ENCODE results near the gene LHFPL2.

DNA sequence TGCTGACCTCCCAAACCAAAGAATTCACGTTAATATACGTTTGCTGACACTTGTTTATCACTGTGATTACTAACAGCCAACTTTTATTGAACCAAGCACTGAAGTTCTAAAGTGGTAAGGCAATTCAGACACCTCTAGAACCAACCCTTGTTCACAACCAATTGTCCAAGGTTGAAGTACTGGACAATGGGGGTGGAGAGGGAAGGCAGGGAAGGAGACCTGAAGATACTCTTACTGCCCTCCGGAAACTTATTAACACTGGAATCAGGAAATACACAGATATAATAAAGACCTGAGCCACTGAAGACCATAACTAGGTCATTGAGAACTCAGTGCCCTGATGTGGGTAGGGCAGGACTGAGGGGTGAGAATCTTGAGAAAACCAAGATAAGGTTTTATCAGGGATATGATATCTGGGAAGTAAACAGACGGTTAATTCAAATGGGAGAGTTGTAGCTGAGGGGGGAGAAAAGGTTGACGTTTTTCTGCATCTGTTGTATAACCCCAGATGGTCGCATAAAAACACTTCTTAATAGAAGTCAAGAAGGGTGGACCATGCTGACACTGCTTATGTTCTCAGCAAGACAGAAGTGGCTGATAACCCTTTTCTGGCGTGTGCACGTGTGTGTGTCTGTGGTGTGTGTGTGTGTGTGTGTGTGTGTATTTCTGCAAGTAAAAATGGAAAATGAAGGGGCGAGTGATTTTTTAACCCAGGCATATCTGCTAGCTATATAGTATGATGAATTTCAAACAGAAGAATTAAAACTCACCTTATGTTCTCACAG, 125.9 kb downstream of the LHFPL2 start:
- TF ChIP-seq, protein P1, sequence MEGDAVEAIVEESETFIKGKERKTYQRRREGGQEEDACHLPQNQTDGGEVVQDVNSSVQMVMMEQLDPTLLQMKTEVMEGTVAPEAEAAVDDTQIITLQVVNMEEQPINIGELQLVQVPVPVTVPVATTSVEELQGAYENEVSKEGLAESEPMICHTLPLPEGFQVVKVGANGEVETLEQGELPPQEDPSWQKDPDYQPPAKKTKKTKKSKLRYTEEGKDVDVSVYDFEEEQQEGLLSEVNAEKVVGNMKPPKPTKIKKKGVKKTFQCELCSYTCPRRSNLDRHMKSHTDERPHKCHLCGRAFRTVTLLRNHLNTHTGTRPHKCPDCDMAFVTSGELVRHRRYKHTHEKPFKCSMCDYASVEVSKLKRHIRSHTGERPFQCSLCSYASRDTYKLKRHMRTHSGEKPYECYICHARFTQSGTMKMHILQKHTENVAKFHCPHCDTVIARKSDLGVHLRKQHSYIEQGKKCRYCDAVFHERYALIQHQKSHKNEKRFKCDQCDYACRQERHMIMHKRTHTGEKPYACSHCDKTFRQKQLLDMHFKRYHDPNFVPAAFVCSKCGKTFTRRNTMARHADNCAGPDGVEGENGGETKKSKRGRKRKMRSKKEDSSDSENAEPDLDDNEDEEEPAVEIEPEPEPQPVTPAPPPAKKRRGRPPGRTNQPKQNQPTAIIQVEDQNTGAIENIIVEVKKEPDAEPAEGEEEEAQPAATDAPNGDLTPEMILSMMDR (IDR thresholded peaks at IDR 0.05; ENCODE audit: insufficient read depth, low read length), result no peak
- no peak for TF ChIP-seq POLR2AphosphoS5 (IDR thresholded peaks at IDR 0.05; ENCODE audit: low read depth)
- no peak for TF ChIP-seq GABPA (IDR thresholded peaks at IDR 0.05; ENCODE audit: low read depth)
- no peak for TF ChIP-seq REST (IDR thresholded peaks at IDR 0.05; ENCODE audit: insufficient replicate concordance, low read depth)
- no peak for TF ChIP-seq SPI1 (IDR thresholded peaks at IDR 0.05; ENCODE audit: borderline replicate concordance, low read depth)
